ENCODE measurements around the gene ZNF827.

DNA sequence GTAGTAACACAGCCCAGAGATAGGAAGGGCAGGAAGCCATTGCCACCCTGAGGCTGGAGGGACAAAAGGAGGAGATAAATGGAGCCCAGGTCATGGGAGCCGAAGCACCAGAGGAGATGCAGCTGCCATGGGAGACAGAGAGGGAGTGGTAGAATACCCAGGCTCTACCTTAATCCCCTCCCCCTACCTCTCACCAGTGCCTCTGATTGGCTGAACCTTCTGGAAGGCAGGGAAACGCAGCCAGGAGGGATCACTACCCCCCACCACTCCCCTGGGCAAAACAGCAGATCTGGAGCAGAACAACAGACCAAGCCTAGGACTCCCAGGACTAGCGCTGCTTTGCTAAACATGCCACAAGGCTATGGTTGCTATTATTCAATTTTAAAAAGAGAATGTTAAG is 114.2 kb downstream of the ZNF827 start:
- TF ChIP-seq POLR2AphosphoS5 (IDR thresholded peaks at IDR 0.05) (no peak), POLR2A (IDR thresholded peaks at IDR 0.05) (no peak), EP300 (IDR thresholded peaks at IDR 0.05) (no peak)
- TF ChIP-seq, protein P1, sequence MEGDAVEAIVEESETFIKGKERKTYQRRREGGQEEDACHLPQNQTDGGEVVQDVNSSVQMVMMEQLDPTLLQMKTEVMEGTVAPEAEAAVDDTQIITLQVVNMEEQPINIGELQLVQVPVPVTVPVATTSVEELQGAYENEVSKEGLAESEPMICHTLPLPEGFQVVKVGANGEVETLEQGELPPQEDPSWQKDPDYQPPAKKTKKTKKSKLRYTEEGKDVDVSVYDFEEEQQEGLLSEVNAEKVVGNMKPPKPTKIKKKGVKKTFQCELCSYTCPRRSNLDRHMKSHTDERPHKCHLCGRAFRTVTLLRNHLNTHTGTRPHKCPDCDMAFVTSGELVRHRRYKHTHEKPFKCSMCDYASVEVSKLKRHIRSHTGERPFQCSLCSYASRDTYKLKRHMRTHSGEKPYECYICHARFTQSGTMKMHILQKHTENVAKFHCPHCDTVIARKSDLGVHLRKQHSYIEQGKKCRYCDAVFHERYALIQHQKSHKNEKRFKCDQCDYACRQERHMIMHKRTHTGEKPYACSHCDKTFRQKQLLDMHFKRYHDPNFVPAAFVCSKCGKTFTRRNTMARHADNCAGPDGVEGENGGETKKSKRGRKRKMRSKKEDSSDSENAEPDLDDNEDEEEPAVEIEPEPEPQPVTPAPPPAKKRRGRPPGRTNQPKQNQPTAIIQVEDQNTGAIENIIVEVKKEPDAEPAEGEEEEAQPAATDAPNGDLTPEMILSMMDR (IDR thresholded peaks at IDR 0.05), result no peak
